Psoas muscle (tissue), 8 donors: ENCODE results near the gene MGLL. TPM values are rescaled to one million over a fixed set of nuclear protein-coding genes. Genes with fewer than 3 reads are reported as not detected.

Source experiments
- ATAC-seq, 4 donors: fragments of 200-7000 bp; cut with Tn5 transposase; one replicate each; pipeline ENCODE4 v1.9.1; 2020; ENCODE audit warnings: moderate library complexity in 3 of 4, mild to moderate bottlenecking in 2 of 4
- DNase-seq, 2 donors: peaks; one replicate each; pipeline ENCODE4 v3.0.0-alpha.2; 2020
- H3K27ac ChIP-seq: fragments of 200-600 bp; one replicate; pipeline ENCODE4 v1.8.0; 2022
- H3K27me3 ChIP-seq, 3 donors: fragments of 200-600 bp in 1 of 3; one replicate each; pipeline versions ENCODE4 v1.6.1 to v1.8.0; 2013 to 2022; ENCODE audit warnings: low read length in 2 of 3, mild to moderate bottlenecking in 2 of 3, moderate library complexity in 1 of 3; ENCODE audit not compliant: insufficient read depth in 3 of 3
- H3K36me3 ChIP-seq, 2 donors: fragments of 200-600 bp in 1 of 2; one replicate each; pipeline versions ENCODE4 v1.6.1 to v1.8.0; 2013 to 2022; ENCODE audit warnings: low read depth in 1 of 2, mild to moderate bottlenecking in 1 of 2, moderate library complexity in 1 of 2; ENCODE audit not compliant: insufficient read depth in 1 of 2
- H3K4me1 ChIP-seq: fragments of 200-600 bp; one replicate; pipeline ENCODE4 v1.8.0; 2022
- H3K4me3 ChIP-seq: fragments of 200-600 bp; one replicate; pipeline ENCODE4 v1.8.0; 2022; ENCODE audit warnings: mild to moderate bottlenecking
- H3K9me3 ChIP-seq: fragments of 200-600 bp; one replicate; pipeline ENCODE4 v1.8.0; 2022
- WGBS, 3 donors: extraction: QIAGEN DNeasy Blood & Tissue Kit; methylation state at CpG; one replicate each; pipeline versions ENCODE4 v1.1.6 to v1.1.7; 2013; 5-methylcytosine and 5-hydroxymethylcytosine counted together
- intact Hi-C, 2 donors: fragments of 100-400 bp; cut with DNase I; formaldehyde crosslinking; loops; one replicate each; pipeline versions ENCODE4 v1.11.0 to v1.14.2; 2022
- polyA plus RNA-seq, 3 donors: library from polyadenylated mRNA; stranded (reverse); fragments of 200-250 nt; gene quantifications; one replicate each; pipeline ENCODE4 v1.2.3, GENCODE V29; 2013
- total RNA-seq, 4 donors: library from RNA; stranded (reverse); fragmentation: NEBNext Ultra II Directional in 2 of 4; extraction: Animal tissue kit (Norgen Biotek cat#: 25700) in 2 of 4; gene quantifications; one replicate each; pipeline versions ENCODE4 v1.2.1 to v1.2.4, GENCODE V29; 2021 to 2023
- TF ChIP-seq, protein P1 (sequence below): fragments of 200-600 bp; IDR thresholded peaks from one replicate; pipeline ENCODE4 v1.8.0; 2022; ENCODE audit warnings: antibody characterized with exemption
- donor health status: healthy with polysubstance abuse.
- donor health status: DM: no; HTN: no; CAD: no; lungs with moderate emphysema.
- donor health status: Bipolar disorder and iron deficiency.
- donor health status: healthy.
- donor health status: DM: yes; HTN: yes; CAD: no.
- donor health status: DM: no; HTN: no; CAD: no.
- donor health status: DM: no; HTN: no; CAD: no.
- donor health status: DM: yes; HTN: yes; CAD: no.

Gene MGLL
- total and polyA plus RNA-seq, 7 donors: 32.8 to 85.6 (median 63.0) TPM

DNA sequence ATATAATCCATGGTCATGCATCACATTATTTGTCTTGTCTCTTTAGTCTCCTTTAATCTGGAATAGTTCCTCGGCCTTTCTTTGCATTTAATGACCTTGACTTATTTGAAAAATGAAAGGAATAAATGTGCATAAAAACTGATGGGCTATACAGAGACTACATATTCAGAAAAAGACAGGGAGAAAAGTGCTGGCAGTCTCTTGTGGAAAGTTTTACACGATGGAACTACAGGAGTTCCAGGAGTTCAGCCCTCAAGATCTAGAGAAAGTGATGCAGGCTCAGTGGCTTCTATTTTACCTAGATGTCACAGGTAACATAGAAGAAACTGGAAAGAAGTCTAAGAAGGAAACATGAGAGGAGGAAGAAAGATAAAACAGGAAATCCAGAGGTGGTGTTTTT, 157.2 kb downstream of the MGLL start:
- H3K27me3 ChIP-seq: no peaks in the 10 kb centered on the region
- ATAC-seq (no peak), DNase-seq (no peak)
- no peak overlapping the region for H3K27ac ChIP-seq
- 69 to 83% (median 70%) methylated on average over 2 of the region's 2 CpGs for WGBS, 3 donors
- TF ChIP-seq, protein P1, sequence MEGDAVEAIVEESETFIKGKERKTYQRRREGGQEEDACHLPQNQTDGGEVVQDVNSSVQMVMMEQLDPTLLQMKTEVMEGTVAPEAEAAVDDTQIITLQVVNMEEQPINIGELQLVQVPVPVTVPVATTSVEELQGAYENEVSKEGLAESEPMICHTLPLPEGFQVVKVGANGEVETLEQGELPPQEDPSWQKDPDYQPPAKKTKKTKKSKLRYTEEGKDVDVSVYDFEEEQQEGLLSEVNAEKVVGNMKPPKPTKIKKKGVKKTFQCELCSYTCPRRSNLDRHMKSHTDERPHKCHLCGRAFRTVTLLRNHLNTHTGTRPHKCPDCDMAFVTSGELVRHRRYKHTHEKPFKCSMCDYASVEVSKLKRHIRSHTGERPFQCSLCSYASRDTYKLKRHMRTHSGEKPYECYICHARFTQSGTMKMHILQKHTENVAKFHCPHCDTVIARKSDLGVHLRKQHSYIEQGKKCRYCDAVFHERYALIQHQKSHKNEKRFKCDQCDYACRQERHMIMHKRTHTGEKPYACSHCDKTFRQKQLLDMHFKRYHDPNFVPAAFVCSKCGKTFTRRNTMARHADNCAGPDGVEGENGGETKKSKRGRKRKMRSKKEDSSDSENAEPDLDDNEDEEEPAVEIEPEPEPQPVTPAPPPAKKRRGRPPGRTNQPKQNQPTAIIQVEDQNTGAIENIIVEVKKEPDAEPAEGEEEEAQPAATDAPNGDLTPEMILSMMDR: no peak
- intact Hi-C loops: no loop called here
- H3K4me3 ChIP-seq: no peak overlapping the region
- no peaks in the 10 kb centered on the region for H3K36me3 ChIP-seq
- no peaks in the 10 kb centered on the region for H3K4me1 ChIP-seq
- no peaks in the 10 kb centered on the region for H3K9me3 ChIP-seq

DNA sequence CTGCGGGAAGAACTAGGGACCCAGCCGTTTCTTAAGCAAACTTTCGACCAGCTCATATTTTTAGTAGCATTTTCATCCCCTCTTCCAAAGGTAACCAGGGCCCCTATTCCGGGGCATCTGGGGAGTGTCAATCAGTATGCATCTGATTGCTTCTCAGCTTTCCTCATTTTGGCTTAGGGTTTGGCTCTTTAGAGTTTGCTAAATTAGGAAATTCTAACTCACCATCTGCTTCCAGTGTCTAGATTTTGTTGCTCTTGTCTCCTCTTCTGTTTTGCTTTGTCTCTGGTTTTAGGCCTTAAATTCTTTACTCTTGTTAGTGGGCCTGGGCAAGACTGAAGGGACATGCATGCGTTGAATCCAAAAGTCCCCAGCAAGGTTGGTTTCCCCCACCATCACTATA, 159.2 kb downstream of the MGLL start:
- intact Hi-C loops: no loop called here
- DNase-seq: no peak
- TF ChIP-seq, protein P1: no peak
- Histone ChIP-seq H3K9me3 (no peaks in the 10 kb centered on the region), H3K36me3 (no peaks in the 10 kb centered on the region), H3K27ac (no peak overlapping the region), H3K4me3 (no peak overlapping the region), H3K4me1 (no peaks in the 10 kb centered on the region), H3K27me3 (no peaks in the 10 kb centered on the region)
- 79 to 85% (median 80%) methylated on average over 5 of the region's 5 CpGs for whole genome bisulfite sequencing, 3 donors
- no peak for ATAC-seq

DNA sequence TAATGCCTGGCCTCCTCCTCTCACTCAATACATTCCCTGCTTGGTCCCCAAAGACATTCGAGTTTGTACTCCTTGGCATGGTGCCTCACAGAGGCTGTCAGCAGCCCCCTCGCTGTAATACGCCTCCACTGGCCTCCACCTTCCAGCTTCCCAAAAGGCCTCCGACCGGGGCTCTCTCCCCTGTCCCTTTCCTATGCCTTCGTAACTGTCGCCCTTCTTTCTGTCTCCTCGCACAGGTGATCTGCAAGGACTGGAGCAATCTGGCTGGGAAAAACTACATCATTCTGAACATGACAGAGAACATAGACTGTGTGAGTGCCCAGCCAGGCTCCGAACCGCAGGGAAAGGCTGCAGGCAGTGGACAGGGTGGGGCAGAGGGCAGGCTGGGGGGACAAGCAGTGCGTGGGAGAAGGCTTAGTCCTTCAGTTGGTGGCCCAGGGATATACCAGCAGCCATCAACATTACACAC, 160.3 kb downstream of the MGLL start:
- intact Hi-C loops: no loop called here
- TF ChIP-seq, protein P1: no peak
- DNase-seq (no peak), ATAC-seq (no peak)
- no peak overlapping the region for H3K27ac ChIP-seq
- no peaks in the 10 kb centered on the region for H3K36me3 ChIP-seq
- no peaks in the 10 kb centered on the region for H3K9me3 ChIP-seq
- no peaks in the 10 kb centered on the region for H3K4me1 ChIP-seq
- H3K27me3 ChIP-seq: no peaks in the 10 kb centered on the region
- WGBS, 3 donors: 77 to 81% (median 80%) methylated on average over 11 of the region's 11 CpGs
- no peak overlapping the region for H3K4me3 ChIP-seq

DNA sequence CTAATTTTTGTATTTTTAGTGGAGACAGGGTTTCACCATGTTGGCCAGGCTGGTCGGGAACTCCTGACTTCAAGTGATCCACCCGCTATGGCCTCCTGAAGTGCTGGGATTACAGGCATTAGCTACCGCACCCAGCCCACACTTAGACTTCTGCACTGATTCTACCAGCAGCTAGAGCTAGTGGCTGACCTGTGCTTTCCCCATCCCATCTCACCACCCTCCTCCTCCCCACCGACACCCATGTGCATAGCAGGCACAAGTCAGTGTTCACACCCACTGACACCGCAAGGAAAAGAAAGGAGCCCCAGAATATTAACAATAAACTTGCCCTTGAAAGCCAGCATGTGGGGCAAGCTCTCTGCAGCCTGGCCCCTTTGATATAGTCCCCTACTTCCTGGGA, 160.7 kb downstream of the MGLL start:
- no peak overlapping the region for H3K27ac ChIP-seq
- TF ChIP-seq, protein P1: no peak
- no peak overlapping the region for H3K4me3 ChIP-seq
- H3K27me3 ChIP-seq: no peaks in the 10 kb centered on the region
- H3K36me3 ChIP-seq: no peaks in the 10 kb centered on the region
- ATAC-seq (no peak), DNase-seq (no peak)
- H3K9me3 ChIP-seq: no peaks in the 10 kb centered on the region
- 95 to 97% (median 96%) methylated on average over 5 of the region's 5 CpGs for WGBS, 3 donors
- no peaks in the 10 kb centered on the region for H3K4me1 ChIP-seq
- intact Hi-C loops: no loop called here

DNA sequence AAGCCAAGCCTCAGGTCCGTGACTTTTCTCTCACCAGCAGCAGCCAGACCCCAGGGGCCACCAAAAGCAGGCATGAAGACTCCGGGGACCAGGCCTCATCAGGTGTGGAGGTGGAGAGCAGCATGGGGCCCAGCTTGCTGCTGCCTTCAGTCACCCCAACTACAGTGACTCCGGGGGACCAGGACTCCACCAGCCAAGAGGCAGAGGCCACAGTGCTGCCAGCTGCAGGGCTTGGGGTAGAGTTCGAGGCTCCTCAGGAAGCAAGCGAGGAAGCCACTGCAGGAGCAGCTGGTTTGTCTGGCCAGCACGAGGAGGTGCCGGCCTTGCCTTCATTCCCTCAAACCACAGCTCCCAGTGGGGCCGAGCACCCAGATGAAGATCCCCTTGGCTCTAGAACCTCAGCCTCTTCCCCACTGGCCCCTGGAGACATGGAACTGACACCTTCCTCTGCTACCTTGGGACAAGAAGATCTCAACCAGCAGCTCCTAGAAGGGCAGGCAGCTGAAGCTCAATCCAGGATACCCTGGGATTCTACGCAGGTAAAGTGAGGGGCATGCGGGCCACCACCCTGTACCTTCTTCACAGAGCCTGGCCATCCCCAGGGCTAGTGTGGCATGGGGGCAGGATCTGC, 161.6 kb downstream of the MGLL start:
- TF ChIP-seq, protein P1: no peak
- DNase-seq (no peak), ATAC-seq (no peak)
- Histone ChIP-seq H3K9me3 (no peaks in the 10 kb centered on the region), H3K4me1 (no peaks in the 10 kb centered on the region), H3K4me3 (no peak overlapping the region), H3K27ac (no peak overlapping the region), H3K27me3 (no peaks in the 10 kb centered on the region), H3K36me3 (no peaks in the 10 kb centered on the region)
- 93 to 96% (median 95%) methylated on average over 9 to 10 of the region's 10 CpGs for WGBS, 3 donors
- intact Hi-C loops: no loop called here
